ENCODE results near the gene KRTAP3-3.

The KRTAP3-3 gene

GRCh38 chr17:40984226-40984625, 9.7 kb downstream of the KRTAP3-3 start, which contains the start of gene KRT40:
Gene KRT40, minus strand, starts transcription at chr17:40984326. Its CDS starts 53 bp downstream, at chr17:40984273.
- H3F3A ChIP-seq (ENCODE audit: low read depth), result no peaks in the 10 kb centered on the region
- no peaks in the 10 kb centered on the region for H3K79me2 ChIP-seq (ENCODE audit: insufficient read depth, low read length)
- H4K20me1 ChIP-seq (ENCODE audit: insufficient read depth, low read length, poor library complexity, severe bottlenecking), result no peaks in the 10 kb centered on the region
- no peak within 1 kb of the TSS for H3K4me3 ChIP-seq (ENCODE audit: low read length, poor library complexity, severe bottlenecking)
- peaks cover 12% of the 10 kb centered on the region for H3K27me3 ChIP-seq (ENCODE audit: insufficient read depth, low read length, poor library complexity, severe bottlenecking)
- TF ChIP-seq CTCF (conservative IDR thresholded peaks at IDR 0.05; ENCODE audit: low read length) (no peak), EZH2phosphoT487 (IDR thresholded peaks at IDR 0.05; ENCODE audit: borderline replicate concordance) (no peak)
- H3K36me3 ChIP-seq (ENCODE audit: insufficient read depth, low read length), result no peaks in the 10 kb centered on the region
- H2AFZ ChIP-seq (ENCODE audit: low read length), result no peak within 1 kb of the TSS
- H3K9me2 ChIP-seq (replicated peaks; ENCODE audit: low read depth, low read length), result no peaks in the 10 kb centered on the region
- H3K9ac ChIP-seq (ENCODE audit: low read depth, low read length, poor library complexity, severe bottlenecking), result no peak within 1 kb of the TSS
- no peak within 1 kb of the TSS for H3K4me2 ChIP-seq (ENCODE audit: low read depth, low read length, poor library complexity, severe bottlenecking)
- H3K4me1 ChIP-seq (ENCODE audit: insufficient read depth, low read length, poor library complexity, severe bottlenecking), result no peaks in the 10 kb centered on the region
- H3K9me3 ChIP-seq (ENCODE audit: insufficient read depth, low read depth, low read length), result no peaks in the 10 kb centered on the region

GRCh38 chr17:40981115-40981514, 12.8 kb downstream of the KRTAP3-3 start:
- H3K79me2 ChIP-seq (ENCODE audit: insufficient read depth, low read length), result no peaks in the 10 kb centered on the region
- H4K20me1 ChIP-seq (ENCODE audit: insufficient read depth, low read length, poor library complexity, severe bottlenecking), result no peaks in the 10 kb centered on the region
- H2AFZ ChIP-seq (ENCODE audit: low read length), result no peak overlapping the region
- no peaks in the 10 kb centered on the region for H3F3A ChIP-seq (ENCODE audit: low read depth)
- peaks cover 19% of the 10 kb centered on the region for H3K27me3 ChIP-seq (ENCODE audit: insufficient read depth, low read length, poor library complexity, severe bottlenecking)
- H3K9me2 ChIP-seq (replicated peaks; ENCODE audit: low read depth, low read length), result no peaks in the 10 kb centered on the region
- no peaks in the 10 kb centered on the region for H3K36me3 ChIP-seq (ENCODE audit: insufficient read depth, low read length)
- H3K9me3 ChIP-seq (ENCODE audit: insufficient read depth, low read depth, low read length), result no peaks in the 10 kb centered on the region
- TF ChIP-seq EZH2phosphoT487 (IDR thresholded peaks at IDR 0.05; ENCODE audit: borderline replicate concordance) (no peak), CTCF (conservative IDR thresholded peaks at IDR 0.05; ENCODE audit: low read length) (no peak)
- no peaks in the 10 kb centered on the region for H3K4me1 ChIP-seq (ENCODE audit: insufficient read depth, low read length, poor library complexity, severe bottlenecking)
- no peak overlapping the region for H3K4me2 ChIP-seq (ENCODE audit: low read depth, low read length, poor library complexity, severe bottlenecking)
- H3K9ac ChIP-seq (ENCODE audit: low read depth, low read length, poor library complexity, severe bottlenecking), result no peak overlapping the region
- no peak overlapping the region for H3K4me3 ChIP-seq (ENCODE audit: low read length, poor library complexity, severe bottlenecking)

- Histone ChIP-seq H3K9ac (ENCODE audit: low read depth, low read length, poor library complexity, severe bottlenecking) (no peak overlapping the region), H3K36me3 (ENCODE audit: insufficient read depth, low read length) (no peaks in the 10 kb centered on the region), H3K4me1 (ENCODE audit: insufficient read depth, low read length, poor library complexity, severe bottlenecking) (no peaks in the 10 kb centered on the region), H3K4me2 (ENCODE audit: low read depth, low read length, poor library complexity, severe bottlenecking) (no peak overlapping the region), H3F3A (ENCODE audit: low read depth) (no peaks in the 10 kb centered on the region), H3K27me3 (ENCODE audit: insufficient read depth, low read length, poor library complexity, severe bottlenecking) (peaks cover 19% of the 10 kb centered on the region), H4K20me1 (ENCODE audit: insufficient read depth, low read length, poor library complexity, severe bottlenecking) (no peaks in the 10 kb centered on the region), H3K9me2 (replicated peaks; ENCODE audit: low read depth, low read length) (no peaks in the 10 kb centered on the region), H3K4me3 (ENCODE audit: low read length, poor library complexity, severe bottlenecking) (no peak overlapping the region), H3K9me3 (ENCODE audit: insufficient read depth, low read depth, low read length) (no peaks in the 10 kb centered on the region), H3K79me2 (ENCODE audit: insufficient read depth, low read length) (no peaks in the 10 kb centered on the region), H2AFZ (ENCODE audit: low read length) (no peak overlapping the region)
- TF ChIP-seq CTCF (conservative IDR thresholded peaks at IDR 0.05; ENCODE audit: low read length), result no peak
- no peak for TF ChIP-seq EZH2phosphoT487 (IDR thresholded peaks at IDR 0.05; ENCODE audit: borderline replicate concordance)
These were observed 13.4 kb downstream of the KRTAP3-3 start for GRCh38 chr17:40980596-40980995.

Measured in Loucy (cell line).